Neural cell (in vitro differentiated cells): ENCODE data around the gene VSIG4.

Source experiments
- CTCF ChIP-seq: fragments of 450-650 bp; IDR thresholded peaks from 2 replicates; pipeline ENCODE4 v1.5.1; 2014; ENCODE audit warnings: antibody characterized with exemption, mild to moderate bottlenecking, moderate library complexity; ENCODE audit not compliant: poor library complexity, severe bottlenecking
- EP300 ChIP-seq: fragments of 450-650 bp; conservative IDR thresholded peaks from 2 replicates; pipeline ENCODE4 v1.6.1; 2014; ENCODE audit warnings: antibody characterized with exemption, mild to moderate bottlenecking, moderate library complexity; ENCODE audit not compliant: poor library complexity, severe bottlenecking
- EZH2 ChIP-seq: fragments of 200-600, 300-800 bp; shearing (Covaris generic), sonication (generic); IDR thresholded peaks from 2 replicates; pipeline ENCODE4 v1.6.1; 2014; ENCODE audit warnings: antibody characterized with exemption, low read length, borderline replicate concordance, mild to moderate bottlenecking; ENCODE audit not compliant: insufficient read depth, poor library complexity, severe bottlenecking
- POLR2AphosphoS5 ChIP-seq: IDR thresholded peaks from 2 replicates; pipeline ENCODE4 v1.6.1; 2012
- RAD21 ChIP-seq: fragments of 450-650 bp; conservative IDR thresholded peaks from 2 replicates; pipeline ENCODE4 v1.6.1; 2014; ENCODE audit warnings: antibody characterized with exemption, mild to moderate bottlenecking, moderate library complexity
- SMC3 ChIP-seq: fragments of 450-650 bp; conservative IDR thresholded peaks from 2 replicates; pipeline ENCODE4 v1.6.1; 2014; ENCODE audit warnings: antibody characterized with exemption, mild to moderate bottlenecking, moderate library complexity; ENCODE audit not compliant: poor library complexity
- TAF1 ChIP-seq: IDR thresholded peaks from 2 replicates; pipeline ENCODE4 v1.6.1; 2012; ENCODE audit warnings: low read depth
- TF ChIP-seq, protein P1 (sequence below): IDR thresholded peaks from 2 replicates; pipeline ENCODE4 v1.6.1; 2012; ENCODE audit warnings: borderline replicate concordance

- TF ChIP-seq RAD21, result no peak
- TF ChIP-seq, protein P1, sequence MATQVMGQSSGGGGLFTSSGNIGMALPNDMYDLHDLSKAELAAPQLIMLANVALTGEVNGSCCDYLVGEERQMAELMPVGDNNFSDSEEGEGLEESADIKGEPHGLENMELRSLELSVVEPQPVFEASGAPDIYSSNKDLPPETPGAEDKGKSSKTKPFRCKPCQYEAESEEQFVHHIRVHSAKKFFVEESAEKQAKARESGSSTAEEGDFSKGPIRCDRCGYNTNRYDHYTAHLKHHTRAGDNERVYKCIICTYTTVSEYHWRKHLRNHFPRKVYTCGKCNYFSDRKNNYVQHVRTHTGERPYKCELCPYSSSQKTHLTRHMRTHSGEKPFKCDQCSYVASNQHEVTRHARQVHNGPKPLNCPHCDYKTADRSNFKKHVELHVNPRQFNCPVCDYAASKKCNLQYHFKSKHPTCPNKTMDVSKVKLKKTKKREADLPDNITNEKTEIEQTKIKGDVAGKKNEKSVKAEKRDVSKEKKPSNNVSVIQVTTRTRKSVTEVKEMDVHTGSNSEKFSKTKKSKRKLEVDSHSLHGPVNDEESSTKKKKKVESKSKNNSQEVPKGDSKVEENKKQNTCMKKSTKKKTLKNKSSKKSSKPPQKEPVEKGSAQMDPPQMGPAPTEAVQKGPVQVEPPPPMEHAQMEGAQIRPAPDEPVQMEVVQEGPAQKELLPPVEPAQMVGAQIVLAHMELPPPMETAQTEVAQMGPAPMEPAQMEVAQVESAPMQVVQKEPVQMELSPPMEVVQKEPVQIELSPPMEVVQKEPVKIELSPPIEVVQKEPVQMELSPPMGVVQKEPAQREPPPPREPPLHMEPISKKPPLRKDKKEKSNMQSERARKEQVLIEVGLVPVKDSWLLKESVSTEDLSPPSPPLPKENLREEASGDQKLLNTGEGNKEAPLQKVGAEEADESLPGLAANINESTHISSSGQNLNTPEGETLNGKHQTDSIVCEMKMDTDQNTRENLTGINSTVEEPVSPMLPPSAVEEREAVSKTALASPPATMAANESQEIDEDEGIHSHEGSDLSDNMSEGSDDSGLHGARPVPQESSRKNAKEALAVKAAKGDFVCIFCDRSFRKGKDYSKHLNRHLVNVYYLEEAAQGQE, result no peak
- no peak for TF ChIP-seq POLR2AphosphoS5
- no peak for TF ChIP-seq CTCF
- TF ChIP-seq SMC3, result no peak
- TF ChIP-seq EP300, result no peak
- no peak for TF ChIP-seq TAF1
- TF ChIP-seq EZH2, result no peak
Observed at GRCh38 chrX:66076801-66077200, 36.9 kb upstream of the VSIG4 start.
